ENCODE results near the gene NELFB. TPM values are rescaled to one million over a fixed set of nuclear protein-coding genes. Genes with fewer than 3 reads are reported as not detected.
A peak's percentile ranks its signal among the peaks of the same experiment; 100 is the strongest.

Gene NELFB
- total RNA-seq, 8 experiments from 2014 or later: 22.8 to 38.4 (median 34.5) TPM

GRCh38 chr9:137304383-137305059 is 49.4 kb downstream of the NELFB start:
- Histone ChIP-seq H3K4me3 (no peak overlapping the region), H3K4me1 (replicated peaks in 1 of 2) (peaks cover 55 to 64% of the 10 kb centered on the region in 2 donors), H3K27ac (peak overlapping the region in 1 of 2 donors; percentile 39)
- in situ Hi-C loops (cut with MboI; ENCODE audit: low pct_unique_long_range_greater_than_20kb in 2 of 9, low sequenced_read_pairs in 9 of 9, unreplicated experiment in 9 of 9): loop anchor here in 6 of 9 experiments (25.0 kb wide), 2 partner anchors 108 to 233 kb away; partner anchors contain the start of genes EXD3 (in 5 of the 6) and NOXA1 (in 5 of the 6)
- WGBS, 10 experiments: 0% methylated on average over 2 of the region's 16 CpGs; no CpG with 5 or more reads in 9 of the 10 experiments
- peak in 5 of 8 experiments; percentile 2 to 28 (median 7) for ATAC-seq (replicated peaks in 6 of 8)

DNA sequence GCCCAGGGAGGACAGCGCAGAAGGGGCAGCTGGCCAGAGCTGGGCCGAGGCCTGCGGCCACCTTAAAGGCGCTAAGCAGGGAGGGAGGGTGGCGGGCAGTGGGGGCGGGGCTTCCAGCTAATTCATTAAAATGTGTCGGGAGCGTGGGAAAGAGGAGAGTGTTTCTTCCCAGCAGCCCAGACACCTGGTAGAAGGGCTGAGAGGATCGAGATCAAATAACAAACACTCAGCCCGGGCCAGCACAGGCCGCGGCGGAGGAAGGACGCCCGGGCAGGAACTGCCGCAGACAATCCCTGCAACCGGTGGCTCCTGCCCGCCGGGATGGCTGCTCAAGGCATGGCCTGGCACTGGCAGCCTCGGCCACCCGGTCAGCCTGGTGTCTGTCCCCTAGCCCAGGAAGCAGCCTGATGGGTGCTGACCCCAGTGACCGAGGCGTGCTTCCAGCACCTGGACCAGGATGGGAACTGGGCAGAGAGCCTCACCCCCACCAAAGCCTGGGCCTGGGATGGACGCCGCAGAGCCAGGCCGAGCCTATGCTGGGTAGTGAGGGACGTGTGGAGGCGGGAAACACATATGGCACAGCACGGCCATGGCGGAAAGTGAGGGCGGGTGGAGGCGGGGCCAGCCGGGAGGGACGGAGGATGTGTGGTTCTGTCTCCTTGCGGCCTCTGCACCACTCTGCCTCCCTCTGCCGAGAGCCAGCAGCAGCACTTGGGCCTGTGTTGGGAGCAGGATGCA is 50.1 kb downstream of the NELFB start:
- H3K4me3 ChIP-seq: peak overlapping the region in 3 of 5 donors; percentile 8 to 17 (median 9)
- WGBS, 10 experiments: 0 to 33% (median 6%) methylated on average over 2 to 9 of the region's 36 CpGs; no CpG with 5 or more reads in 7 of the 10 experiments
- H3K27ac ChIP-seq: peak overlapping the region; percentile 14 to 78
- peak in 7 of 8 experiments; percentile 12 to 45 (median 33) for ATAC-seq (replicated peaks in 6 of 8)
- peaks cover 51 to 64% of the 10 kb centered on the region in 2 donors for H3K4me1 ChIP-seq (replicated peaks in 1 of 2)
- in situ Hi-C loops (cut with MboI; ENCODE audit: low pct_unique_long_range_greater_than_20kb in 2 of 9, low sequenced_read_pairs in 9 of 9, unreplicated experiment in 9 of 9): loop anchor here in 6 of 9 experiments (25.0 kb wide), 2 partner anchors 107 to 232 kb away; partner anchors contain the start of genes EXD3 (in 5 of the 6) and NOXA1 (in 5 of the 6)

GRCh38 chr9:137305798-137306065 is 50.6 kb downstream of the NELFB start:
- Histone ChIP-seq H3K27ac (peak overlapping the region in 1 of 2 donors; percentile 78), H3K4me3 (no peak overlapping the region), H3K4me1 (replicated peaks in 1 of 2) (peaks cover 54 to 69% of the 10 kb centered on the region in 2 donors)
- no peak for ATAC-seq (replicated peaks in 6 of 8)
- in situ Hi-C loops (cut with MboI; ENCODE audit: low pct_unique_long_range_greater_than_20kb in 2 of 9, low sequenced_read_pairs in 9 of 9, unreplicated experiment in 9 of 9): loop anchor here in 6 of 9 experiments (25.0 kb wide), 2 partner anchors 107 to 232 kb away; partner anchors contain the start of genes EXD3 (in 5 of the 6) and NOXA1 (in 5 of the 6)
- no CpG with 5 or more reads among the region's 8 CpGs for WGBS, 10 experiments

GRCh38 chr9:137306066-137306849 is 51.1 kb downstream of the NELFB start:
- in situ Hi-C loops (cut with MboI; ENCODE audit: low pct_unique_long_range_greater_than_20kb in 2 of 9, low sequenced_read_pairs in 9 of 9, unreplicated experiment in 9 of 9): loop anchor here in 6 of 9 experiments (25.0 kb wide), 2 partner anchors 106 to 231 kb away; partner anchors contain the start of genes EXD3 (in 5 of the 6) and NOXA1 (in 5 of the 6)
- Histone ChIP-seq H3K4me1 (replicated peaks in 1 of 2) (peaks cover 59 to 75% of the 10 kb centered on the region in 2 donors), H3K4me3 (no peak overlapping the region), H3K27ac (peak overlapping the region in 1 of 2 donors; percentile 78)
- ATAC-seq (replicated peaks in 6 of 8): no peak
- WGBS, 10 experiments: 90% methylated on average over 4 of the region's 30 CpGs; no CpG with 5 or more reads in 9 of the 10 experiments

DNA sequence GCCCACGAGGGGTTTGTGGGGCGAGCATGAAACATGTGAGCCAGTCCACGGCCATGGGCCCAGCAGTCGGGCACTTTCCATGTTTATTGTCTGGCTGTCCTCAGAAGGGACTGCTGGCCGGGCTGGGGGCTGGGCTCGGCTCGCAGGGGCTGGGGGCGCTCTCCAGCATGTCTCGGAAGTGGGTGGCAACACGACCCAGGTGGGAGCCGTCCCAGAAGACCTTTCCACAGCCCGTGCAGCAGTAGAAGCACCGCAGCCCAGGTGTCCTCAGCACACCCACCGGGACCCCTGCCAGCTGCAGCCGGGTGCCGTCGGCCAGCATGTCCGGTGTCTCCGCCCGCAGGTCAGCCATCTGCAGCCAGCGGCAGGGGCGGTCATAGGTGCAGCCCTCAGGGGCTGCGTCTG is 51.7 kb downstream of the NELFB start:
- Histone ChIP-seq H3K4me3 (no peak overlapping the region), H3K4me1 (replicated peaks in 1 of 2) (peaks cover 59 to 78% of the 10 kb centered on the region in 2 donors), H3K27ac (no peak overlapping the region)
- in situ Hi-C loops (cut with MboI; ENCODE audit: low pct_unique_long_range_greater_than_20kb in 2 of 9, low sequenced_read_pairs in 9 of 9, unreplicated experiment in 9 of 9): loop anchor here in 6 of 9 experiments (25.0 kb wide), 2 partner anchors 105 to 230 kb away; partner anchors contain the start of genes EXD3 (in 5 of the 6) and NOXA1 (in 5 of the 6)
- no peak for ATAC-seq (replicated peaks in 6 of 8)
- WGBS, 10 experiments: 80% methylated on average over 1 of the region's 23 CpGs; no CpG with 5 or more reads in 9 of the 10 experiments

DNA sequence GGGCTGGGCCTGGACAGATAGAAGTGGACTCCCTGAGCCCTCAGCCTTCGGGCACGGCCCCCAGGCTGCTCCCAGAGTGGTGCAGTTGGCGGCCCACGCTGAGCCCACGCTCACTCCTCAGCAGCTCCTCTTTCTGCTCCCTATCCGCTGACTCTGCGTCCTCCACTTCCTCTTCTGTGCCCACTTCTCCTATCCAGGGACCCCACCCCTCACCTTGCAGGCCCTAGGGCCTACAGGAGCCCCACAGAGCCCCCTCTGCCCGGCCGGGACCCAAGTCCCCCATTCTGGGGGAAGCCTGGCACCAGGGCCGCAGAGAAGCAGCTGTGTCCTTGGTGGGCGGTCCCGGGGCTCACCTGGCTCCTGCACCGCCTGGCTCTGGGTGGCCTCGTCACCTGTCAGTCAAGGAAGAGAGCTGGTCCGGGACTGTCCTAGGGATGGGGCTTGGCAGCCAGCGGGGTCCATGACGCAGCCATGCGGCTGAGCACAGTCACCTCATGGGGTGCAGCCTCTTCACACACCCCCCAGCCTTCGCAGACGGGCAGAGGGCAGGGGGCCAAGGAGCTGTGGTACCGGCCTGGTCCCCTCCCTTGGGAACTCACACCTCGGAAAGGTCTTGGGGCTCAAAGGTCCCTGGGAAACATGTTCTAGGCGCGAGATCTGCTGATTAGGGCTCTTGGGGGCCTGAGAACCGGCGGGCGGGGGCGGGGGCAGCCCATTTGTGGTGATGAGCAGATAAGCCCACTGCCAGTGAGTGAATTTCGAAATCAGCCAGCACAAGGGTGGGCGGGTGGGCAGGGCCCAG is 52.3 kb downstream of the NELFB start:
- WGBS, 10 experiments: 60 to 76% methylated on average over 1 to 5 of the region's 30 CpGs; no CpG with 5 or more reads in 8 of the 10 experiments
- no peak for ATAC-seq (replicated peaks in 6 of 8)
- in situ Hi-C loops (cut with MboI; ENCODE audit: low pct_unique_long_range_greater_than_20kb in 2 of 9, low sequenced_read_pairs in 9 of 9, unreplicated experiment in 9 of 9): loop anchor here in 6 of 9 experiments (25.0 kb wide), 2 partner anchors 105 to 230 kb away; partner anchors contain the start of genes EXD3 (in 5 of the 6) and NOXA1 (in 5 of the 6)
- peak overlapping the region in 1 of 2 donors; percentile 48 for H3K27ac ChIP-seq
- H3K4me1 ChIP-seq (replicated peaks in 1 of 2): peaks cover 59 to 78% of the 10 kb centered on the region in 2 donors
- H3K4me3 ChIP-seq: no peak overlapping the region

- Histone ChIP-seq H3K27ac (peak overlapping the region in 1 of 2 donors; percentile 48), H3K4me1 (replicated peaks in 1 of 2) (peaks cover 55 to 72% of the 10 kb centered on the region in 2 donors), H3K4me3 (no peak overlapping the region)
- no CpG with 5 or more reads among the region's 20 CpGs for WGBS, 10 experiments
- ATAC-seq (replicated peaks in 6 of 8): peak in 4 of 8 experiments; percentile 1 to 7 (median 4)
- in situ Hi-C loops (cut with MboI; ENCODE audit: low pct_unique_long_range_greater_than_20kb in 2 of 9, low sequenced_read_pairs in 9 of 9, unreplicated experiment in 9 of 9): loop anchor here in 6 of 9 experiments (25.0 kb wide), 2 partner anchors 104 to 229 kb away; partner anchors contain the start of genes EXD3 (in 5 of the 6) and NOXA1 (in 5 of the 6)
These were observed 53.0 kb downstream of the NELFB start for GRCh38 chr9:137308057-137308619.

GRCh38 chr9:137309368-137310188 is 54.5 kb downstream of the NELFB start:
- Histone ChIP-seq H3K4me1 (replicated peaks in 1 of 2) (peaks cover 64 to 72% of the 10 kb centered on the region in 2 donors), H3K27ac (no peak overlapping the region), H3K4me3 (no peak overlapping the region)
- in situ Hi-C loops (cut with MboI; ENCODE audit: low pct_unique_long_range_greater_than_20kb in 2 of 9, low sequenced_read_pairs in 9 of 9, unreplicated experiment in 9 of 9): loop anchor here in 6 of 9 experiments (25.0 kb wide), 2 partner anchors 103 to 228 kb away; partner anchors contain the start of genes EXD3 (in 5 of the 6) and NOXA1 (in 5 of the 6)
- no peak for ATAC-seq (replicated peaks in 6 of 8)
- WGBS, 10 experiments: 91 to 100% (median 100%) methylated on average over 2 to 4 of the region's 15 CpGs; no CpG with 5 or more reads in 6 of the 10 experiments

DNA sequence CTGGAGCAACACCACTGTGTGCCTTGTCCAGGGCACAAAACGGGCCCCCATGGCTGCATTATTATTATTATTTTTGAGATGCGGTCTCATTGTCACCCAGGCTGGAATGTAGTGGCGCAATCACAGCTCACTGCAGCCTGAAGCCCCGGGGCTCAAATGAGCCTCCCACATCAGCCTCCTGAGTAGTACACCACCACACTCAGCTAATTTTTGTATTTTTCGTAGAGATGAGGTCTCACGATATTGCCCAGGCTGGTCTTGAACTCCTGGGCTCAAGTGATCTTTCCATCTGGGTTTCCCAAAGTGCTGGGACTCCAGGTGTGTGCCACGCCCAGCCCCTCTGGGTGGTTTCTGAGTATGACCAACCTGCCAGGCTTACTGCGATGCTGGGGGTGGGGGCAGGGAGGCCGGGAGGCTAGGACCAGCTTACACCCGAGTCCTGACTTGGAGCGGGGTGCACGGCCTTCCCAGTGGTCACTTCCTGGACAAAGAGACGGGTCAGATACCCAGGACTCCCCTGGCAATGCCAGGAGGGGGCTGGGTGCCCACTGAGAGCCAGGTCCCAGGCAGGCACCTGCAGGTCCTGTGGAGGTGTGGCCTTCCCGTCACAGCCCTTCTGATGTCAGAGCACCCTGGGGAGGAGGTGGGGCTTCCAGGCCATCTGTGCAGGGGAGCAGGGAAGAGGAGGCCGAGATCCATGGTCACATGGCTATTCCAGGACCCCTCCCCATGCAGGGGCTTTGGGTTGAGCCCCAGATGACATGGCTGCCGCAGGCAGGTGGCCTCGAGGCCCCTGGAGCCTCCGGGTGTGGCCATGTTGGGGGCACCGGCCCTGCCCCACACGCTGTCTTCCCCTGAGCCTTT is 55.3 kb downstream of the NELFB start:
- in situ Hi-C loops (cut with MboI; ENCODE audit: low pct_unique_long_range_greater_than_20kb in 2 of 9, low sequenced_read_pairs in 9 of 9, unreplicated experiment in 9 of 9): loop anchor here in 6 of 9 experiments (25.0 kb wide), 2 partner anchors 102 to 227 kb away; partner anchors contain the start of genes EXD3 (in 5 of the 6) and NOXA1 (in 5 of the 6)
- ATAC-seq (replicated peaks in 6 of 8): peak in 1 of 8 experiments; percentile 35
- Histone ChIP-seq H3K4me3 (no peak overlapping the region), H3K4me1 (replicated peaks in 1 of 2) (peaks cover 64 to 74% of the 10 kb centered on the region in 2 donors), H3K27ac (no peak overlapping the region)
- WGBS, 10 experiments: 40 to 90% (median 86%) methylated on average over 2 to 5 of the region's 20 CpGs; no CpG with 5 or more reads in 5 of the 10 experiments

All from motor neuron (in vitro differentiated cells).